ENCODE results near the gene DCDC2C. TPM values are rescaled to one million over a fixed set of nuclear protein-coding genes. Genes with fewer than 3 reads are reported as not detected.

The DCDC2C gene
- total RNA-seq, 1 experiment from 2014 or later = not detected

GRCh38 chr2:3847397-3848052, 144.2 kb downstream of the DCDC2C start:
- no TSS peak for BruUV-seq (replicated peaks)
- Histone ChIP-seq H3K27me3 (ENCODE audit: insufficient read depth, low read depth) (peaks cover 84% of the 10 kb centered on the region), H3K4me3 (no peak overlapping the region), H3K4me1 (replicated peaks; ENCODE audit: insufficient read depth) (no peaks in the 10 kb centered on the region), H3K9me3 (ENCODE audit: insufficient read depth, low read depth) (no peaks in the 10 kb centered on the region), H2AFZ (no peak overlapping the region), H3K36me3 (ENCODE audit: low read depth) (no peaks in the 10 kb centered on the region), H3K79me2 (ENCODE audit: low read depth) (no peaks in the 10 kb centered on the region), H4K20me1 (ENCODE audit: insufficient read depth) (no peaks in the 10 kb centered on the region), H3K4me2 (no peak overlapping the region), H3K27ac (no peak overlapping the region), H3K9me2 (ENCODE audit: insufficient read depth) (no peaks in the 10 kb centered on the region), H3F3A (ENCODE audit: insufficient read depth, low read depth) (no peaks in the 10 kb centered on the region)
- TF ChIP-seq EZH2 (IDR thresholded peaks at IDR 0.05; ENCODE audit: low read depth) (no peak), CTCF (conservative IDR thresholded peaks at IDR 0.05) (no peak)
- ChIA-PET POLR2A (ENCODE audit: unreplicated experiment) (no interaction called here), CTCF (interaction anchor here (0.6 kb wide), 1 partner anchor 183 kb away, joined by 4 read pairs; no protein-coding TSS in a partner anchor)
- DNase-seq = no peak
- intact Hi-C loops (cut with micrococcal nuclease; ENCODE audit: unreplicated experiment) = no loop called here

- no peaks in the 10 kb centered on the region for H3K4me1 ChIP-seq (replicated peaks; ENCODE audit: insufficient read depth)
- no peaks in the 10 kb centered on the region for H3K9me3 ChIP-seq (ENCODE audit: insufficient read depth, low read depth)
- H3F3A ChIP-seq (ENCODE audit: insufficient read depth, low read depth) = no peaks in the 10 kb centered on the region
- no peak overlapping the region for H3K4me3 ChIP-seq
- no peaks in the 10 kb centered on the region for H3K9me2 ChIP-seq (ENCODE audit: insufficient read depth)
- no peaks in the 10 kb centered on the region for H4K20me1 ChIP-seq (ENCODE audit: insufficient read depth)
- H3K4me2 ChIP-seq = no peak overlapping the region
- H3K27me3 ChIP-seq (ENCODE audit: insufficient read depth, low read depth) = peaks cover 71% of the 10 kb centered on the region
- no peak for DNase-seq
- no peaks in the 10 kb centered on the region for H3K79me2 ChIP-seq (ENCODE audit: low read depth)
- BruUV-seq (replicated peaks) = no TSS peak
- H3K27ac ChIP-seq = no peak overlapping the region
- no peak overlapping the region for H2AFZ ChIP-seq
- TF ChIP-seq CTCF (conservative IDR thresholded peaks at IDR 0.05) (no peak), EZH2 (IDR thresholded peaks at IDR 0.05; ENCODE audit: low read depth) (peak; percentile 100)
- no peaks in the 10 kb centered on the region for H3K36me3 ChIP-seq (ENCODE audit: low read depth)
- POLR2A ChIA-PET (ENCODE audit: unreplicated experiment) = no interaction called here
- CTCF ChIA-PET = no interaction called here
- intact Hi-C loops (cut with micrococcal nuclease; ENCODE audit: unreplicated experiment) = no loop called here
These were observed 145.4 kb downstream of the DCDC2C start for GRCh38 chr2:3848776-3849175.

- no peaks in the 10 kb centered on the region for H3K9me2 ChIP-seq (ENCODE audit: insufficient read depth)
- H3K36me3 ChIP-seq (ENCODE audit: low read depth) = no peaks in the 10 kb centered on the region
- no peak overlapping the region for H3K27ac ChIP-seq
- no peak overlapping the region for H2AFZ ChIP-seq
- no peaks in the 10 kb centered on the region for H3K79me2 ChIP-seq (ENCODE audit: low read depth)
- TF ChIP-seq EZH2 (IDR thresholded peaks at IDR 0.05; ENCODE audit: low read depth) = no peak
- TF ChIP-seq CTCF (conservative IDR thresholded peaks at IDR 0.05) = no peak
- H3K9me3 ChIP-seq (ENCODE audit: insufficient read depth, low read depth) = no peaks in the 10 kb centered on the region
- no peak overlapping the region for H3K4me3 ChIP-seq
- CTCF ChIA-PET = no interaction called here
- no peaks in the 10 kb centered on the region for H3K4me1 ChIP-seq (replicated peaks; ENCODE audit: insufficient read depth)
- H3F3A ChIP-seq (ENCODE audit: insufficient read depth, low read depth) = no peaks in the 10 kb centered on the region
- H3K27me3 ChIP-seq (ENCODE audit: insufficient read depth, low read depth) = peaks cover 67% of the 10 kb centered on the region
- H3K4me2 ChIP-seq = no peak overlapping the region
- no peaks in the 10 kb centered on the region for H4K20me1 ChIP-seq (ENCODE audit: insufficient read depth)
- intact Hi-C loops (cut with micrococcal nuclease; ENCODE audit: unreplicated experiment) = no loop called here
- POLR2A ChIA-PET (ENCODE audit: unreplicated experiment) = no interaction called here
- BruUV-seq (replicated peaks) = no TSS peak
- DNase-seq = no peak
These were observed 145.8 kb downstream of the DCDC2C start for GRCh38 chr2:3849213-3849612.

Measured in PC-9 (cell line).